ENCODE data around the gene XKR8. TPM values are rescaled to one million over a fixed set of nuclear protein-coding genes. Genes with fewer than 3 reads are reported as not detected.

The XKR8 gene
- total RNA-seq, 6 experiments from 2014 or later: 8.0 to 10.7 (median 9.7) TPM

GRCh38 chr1:27979151-27979858, 19.5 kb downstream of the XKR8 start:
- Mint-ChIP-seq H3K4me1 (ENCODE audit: low read depth) (no peaks in the 10 kb centered on the region; the same call in 1 of the 2 replicates), H3K4me3 (no peak overlapping the region), H3K36me3 (ENCODE audit: low read depth) (no peaks in the 10 kb centered on the region), H3K9me3 (no peaks in the 10 kb centered on the region), H3K27ac (no peak overlapping the region), H3K27me3 (ENCODE audit: insufficient read depth) (peaks cover 2% of the 10 kb centered on the region; the same call in 1 of the 2 replicates)
- TF ChIP-seq CTCF (IDR thresholded peaks at IDR 0.05): peak; percentile 81
- DNase-seq: peak; percentile 70

- H3K4me3 Mint-ChIP-seq: no peak overlapping the region
- H3K36me3 Mint-ChIP-seq (ENCODE audit: low read depth): no peaks in the 10 kb centered on the region
- no peaks in the 10 kb centered on the region for H3K9me3 Mint-ChIP-seq
- H3K27ac Mint-ChIP-seq: no peak overlapping the region
- no peak; the same call in 1 of the 2 replicates for TF ChIP-seq CTCF (IDR thresholded peaks at IDR 0.05)
- peaks cover 2% of the 10 kb centered on the region; the same call in 1 of the 2 replicates for H3K27me3 Mint-ChIP-seq (ENCODE audit: insufficient read depth)
- DNase-seq: no peak
- H3K4me1 Mint-ChIP-seq (ENCODE audit: low read depth): no peaks in the 10 kb centered on the region; the same call in 1 of the 2 replicates
Measured at GRCh38 chr1:27979859-27980201, 20.1 kb downstream of the XKR8 start.

- H3K27me3 Mint-ChIP-seq (ENCODE audit: insufficient read depth): peaks cover 2% of the 10 kb centered on the region; the same call in 1 of the 2 replicates
- peak overlapping the region; percentile 79 for H3K27ac Mint-ChIP-seq
- no peak overlapping the region for H3K4me3 Mint-ChIP-seq
- TF ChIP-seq CTCF (IDR thresholded peaks at IDR 0.05): no peak
- H3K9me3 Mint-ChIP-seq: no peaks in the 10 kb centered on the region
- H3K36me3 Mint-ChIP-seq (ENCODE audit: low read depth): no peaks in the 10 kb centered on the region
- no peaks in the 10 kb centered on the region; the same call in 1 of the 2 replicates for H3K4me1 Mint-ChIP-seq (ENCODE audit: low read depth)
- DNase-seq: peak; percentile 16
Measured at GRCh38 chr1:27980216-27980845, 20.6 kb downstream of the XKR8 start.

- no peak for DNase-seq
- Mint-ChIP-seq H3K36me3 (ENCODE audit: low read depth) (no peaks in the 10 kb centered on the region), H3K9me3 (no peaks in the 10 kb centered on the region), H3K4me1 (ENCODE audit: low read depth) (no peaks in the 10 kb centered on the region; the same call in 1 of the 2 replicates), H3K27me3 (ENCODE audit: insufficient read depth) (peaks cover 2% of the 10 kb centered on the region; the same call in 1 of the 2 replicates), H3K4me3 (no peak overlapping the region), H3K27ac (peak overlapping the region; percentile 79)
- no peak for TF ChIP-seq CTCF (IDR thresholded peaks at IDR 0.05)
Measured at GRCh38 chr1:27981145-27981544, 21.4 kb downstream of the XKR8 start.

- H3K36me3 Mint-ChIP-seq (ENCODE audit: low read depth): peaks cover 39% of the 10 kb centered on the region
- no peak overlapping the region for H3K27ac Mint-ChIP-seq
- H3K4me1 Mint-ChIP-seq (ENCODE audit: low read depth): peaks cover 11% of the 10 kb centered on the region
- no peak overlapping the region for H3K4me3 Mint-ChIP-seq
- DNase-seq: no peak
- H3K9me3 Mint-ChIP-seq: no peaks in the 10 kb centered on the region
- H3K27me3 Mint-ChIP-seq (ENCODE audit: insufficient read depth): no peaks in the 10 kb centered on the region; the same call in 1 of the 2 replicates
- no peak for TF ChIP-seq CTCF (IDR thresholded peaks at IDR 0.05)
Measured at GRCh38 chr1:27990920-27991537, 31.3 kb downstream of the XKR8 start.
